SK-N-SH (cell line): ENCODE results near the gene MYO9B. TPM values are rescaled to one million over a fixed set of nuclear protein-coding genes. Genes with fewer than 3 reads are reported as not detected.

Experiments
- CTCF ChIA-PET: fragments of 300-600, 350-600 bp; formaldehyde crosslinking; extraction: SDS; loops from one replicate; lab custom pipeline; 2021; lab: Yijun Ruan, JAX
- POLR2A ChIA-PET: fragments of 350-600 bp; sonication (Branson Sonifier 250); formaldehyde crosslinking; extraction: SDS; loops from one replicate; lab custom pipeline; 2020; ENCODE audit warnings: antibody characterized with exemption, inconsistent platforms; lab: Yijun Ruan, JAX
- DNase-seq: peaks from one replicate; pipeline ENCODE4 v3.0.0; 2012
- H2AFZ ChIP-seq: fragments of 200-600 bp; sonication (generic); 2 replicates; pipeline ENCODE4 v1.8.1; 2016; ENCODE audit warnings: antibody characterized with exemption, mild to moderate bottlenecking, low read depth
- H3F3A ChIP-seq: fragments of 200-600 bp; sonication (generic); replicated peaks from 2 replicates; pipeline ENCODE3; 2016; ENCODE audit warnings: antibody characterized with exemption, mild to moderate bottlenecking; ENCODE audit not compliant: insufficient read depth
- H3K27ac ChIP-seq, 2 experiments: fragments of 200-500 bp in 1 of 2; fragments of 200-600 bp in 1 of 2; sonication (Bioruptor generic) in 1 of 2; sonication (generic), shearing (Covaris generic) in 1 of 2; 2 replicates each; pipeline versions ENCODE4 v1.5.1 to v1.6.1; 2014 to 2016; ENCODE audit warnings: low read depth in 2 of 2, inconsistent platforms in 1 of 2, low read length in 1 of 2, mild to moderate bottlenecking in 1 of 2, mixed read lengths in 1 of 2
- H3K27me3 ChIP-seq: fragments of 200-600 bp; sonication (generic), shearing (Covaris generic); 2 replicates; pipeline ENCODE4 v1.6.1; 2016; ENCODE audit warnings: mixed run types; ENCODE audit not compliant: insufficient read depth
- H3K36me3 ChIP-seq, 2 experiments: fragments of 200-500 bp in 1 of 2; fragments of 200-600 bp in 1 of 2; sonication (Bioruptor generic) in 1 of 2; sonication (generic) in 1 of 2; replicated peaks in 1 of 2; 2 replicates each; pipeline versions ENCODE3 to v1.5.1; 2014 to 2016; ENCODE audit warnings: low read length in 1 of 2, mild to moderate bottlenecking in 1 of 2; ENCODE audit not compliant: insufficient read depth in 2 of 2, control insufficient read depth in 1 of 2
- H3K4me1 ChIP-seq, 2 experiments: fragments of 200-500 bp in 1 of 2; fragments of 200-600 bp in 1 of 2; sonication (Bioruptor generic) in 1 of 2; sonication (generic), shearing (Covaris generic) in 1 of 2; 2 replicates each; pipeline versions ENCODE4 v1.5.1 to v1.6.1; 2014 to 2016; ENCODE audit warnings: low read depth in 1 of 2, low read length in 1 of 2, mixed run types in 1 of 2; ENCODE audit not compliant: insufficient read depth in 2 of 2, control insufficient read depth in 1 of 2
- H3K4me2 ChIP-seq: fragments of 200-600 bp; sonication (generic), shearing (Covaris generic); 2 replicates; pipeline ENCODE4 v1.6.1; 2017; ENCODE audit warnings: mixed run types
- H3K4me3 ChIP-seq, 2 experiments: fragments of 200-500 bp in 1 of 2; fragments of 200-600 bp in 1 of 2; sonication (Bioruptor generic) in 1 of 2; sonication (generic), shearing (Covaris generic) in 1 of 2; 2 replicates each; pipeline versions ENCODE4 v1.5.1 to v1.8.1; 2014 to 2016; ENCODE audit warnings: low read depth in 2 of 2, inconsistent platforms in 1 of 2, low read length in 1 of 2, mild to moderate bottlenecking in 1 of 2, mixed read lengths in 1 of 2, moderate library complexity in 1 of 2
- H3K79me2 ChIP-seq: fragments of 200-600 bp; sonication (generic); 2 replicates; pipeline ENCODE4 v1.8.1; 2017; ENCODE audit warnings: mild to moderate bottlenecking; ENCODE audit not compliant: insufficient read depth
- H3K9ac ChIP-seq: fragments of 200-600 bp; sonication (generic); 2 replicates; pipeline ENCODE4 v1.6.1; 2017; ENCODE audit warnings: mixed run types
- H3K9me2 ChIP-seq: fragments of 200-600 bp; sonication (generic); 2 replicates; pipeline ENCODE4 v1.6.1; 2017; ENCODE audit warnings: mixed run types
- H3K9me3 ChIP-seq: fragments of 200-600 bp; sonication (generic); 2 replicates; pipeline ENCODE4 v1.6.1; 2017; ENCODE audit warnings: mixed run types, mild to moderate bottlenecking, moderate library complexity
- H4K20me1 ChIP-seq: fragments of 200-600 bp; sonication (generic); 2 replicates; pipeline ENCODE4 v1.6.1; 2017; ENCODE audit warnings: mild to moderate bottlenecking, mixed run types; ENCODE audit not compliant: insufficient read depth
- CHD2 ChIP-seq: fragments of 150-350 bp; IDR thresholded peaks from 2 replicates; pipeline ENCODE4 v1.6.1; 2018; ENCODE audit warnings: low read length; ENCODE audit not compliant: partially characterized antibody
- ELF1 ChIP-seq: IDR thresholded peaks from 2 replicates; pipeline ENCODE4 v1.4.0; 2012
- EZH2phosphoT487 ChIP-seq: fragments of 200-600 bp; sonication (generic); IDR thresholded peaks from 2 replicates; pipeline ENCODE4 v1.6.1; 2017; ENCODE audit warnings: low read depth, mixed run types, mild to moderate bottlenecking, antibody characterized with exemption, moderate library complexity, borderline replicate concordance
- FOXJ3 ChIP-seq: sonication (generic); formaldehyde crosslinking; IDR thresholded peaks from 2 replicates; pipeline ENCODE4 v1.5.1; 2020; ENCODE audit warnings: mild to moderate bottlenecking, missing genetic modification reagents
- GABPA ChIP-seq: IDR thresholded peaks from 2 replicates; pipeline ENCODE4 v1.4.0; 2012; ENCODE audit warnings: low read depth, mild to moderate bottlenecking
- JUND ChIP-seq: IDR thresholded peaks from 2 replicates; pipeline ENCODE4 v1.4.0; 2012
- MEF2A ChIP-seq: IDR thresholded peaks from 2 replicates; pipeline ENCODE4 v1.4.0; 2012; ENCODE audit warnings: low read depth, borderline replicate concordance
- MXI1 ChIP-seq: IDR thresholded peaks from 2 replicates; pipeline ENCODE4 v1.6.1; 2012; ENCODE audit warnings: mild to moderate bottlenecking, low read depth, low read length, improper control_type of control experiment
- NRF1 ChIP-seq: IDR thresholded peaks from 2 replicates; pipeline ENCODE4 v1.6.1; 2012; ENCODE audit warnings: low read depth, mild to moderate bottlenecking, low read length
- POLR2AphosphoS5 ChIP-seq: IDR thresholded peaks from 2 replicates; pipeline ENCODE4 v1.6.1; 2012; ENCODE audit warnings: low read depth, low read length
- RXRA ChIP-seq: IDR thresholded peaks from 2 replicates; pipeline ENCODE4 v1.4.0; 2012; ENCODE audit warnings: low read depth, mild to moderate bottlenecking, borderline replicate concordance
- SIN3A ChIP-seq: IDR thresholded peaks from 2 replicates; pipeline ENCODE4 v1.6.1; 2012; ENCODE audit warnings: low read depth, mild to moderate bottlenecking, low read length, moderate library complexity, borderline replicate concordance
- TEAD4 ChIP-seq: IDR thresholded peaks from 2 replicates; pipeline ENCODE4 v1.4.0; 2012; ENCODE audit warnings: mild to moderate bottlenecking, borderline replicate concordance; ENCODE audit not compliant: insufficient read depth
- WGBS: methylation state at CpG from one replicate; pipeline ENCODE4 v1.1.6; 2017; ENCODE audit warnings: low lambda C conversion rate; 5-methylcytosine and 5-hydroxymethylcytosine counted together
- polyA plus RNA-seq, 3 experiments: library from polyadenylated mRNA; depleted of rRNA; stranded (reverse); fragments of >200 nt; gene quantifications; 2 replicates each; pipeline ENCODE4 v1.2.3, GENCODE V29; 2012
- TF ChIP-seq, protein P1 (sequence below): IDR thresholded peaks from 2 replicates; pipeline ENCODE4 v1.6.1; 2012; ENCODE audit warnings: mild to moderate bottlenecking, low read depth, low read length, moderate library complexity
- TF ChIP-seq, protein P2 (sequence below): fragments of 150-350 bp; IDR thresholded peaks from 2 replicates; pipeline ENCODE4 v1.6.1; 2016; ENCODE audit warnings: mild to moderate bottlenecking, low read depth, low read length
- TF ChIP-seq, protein P3 (sequence below): IDR thresholded peaks from 2 replicates; pipeline ENCODE4 v1.4.0; 2012; ENCODE audit warnings: low read depth
- TF ChIP-seq, protein P4 (sequence below): fragments of 150-350 bp; IDR thresholded peaks from 2 replicates; pipeline ENCODE4 v1.6.1; 2017; ENCODE audit warnings: antibody characterized with exemption, low read length, low read depth, borderline replicate concordance

The MYO9B gene
- polyA plus RNA-seq, 1 of the 3 experiments (the other 2 are of a cell fraction): 37.6 TPM

DNA sequence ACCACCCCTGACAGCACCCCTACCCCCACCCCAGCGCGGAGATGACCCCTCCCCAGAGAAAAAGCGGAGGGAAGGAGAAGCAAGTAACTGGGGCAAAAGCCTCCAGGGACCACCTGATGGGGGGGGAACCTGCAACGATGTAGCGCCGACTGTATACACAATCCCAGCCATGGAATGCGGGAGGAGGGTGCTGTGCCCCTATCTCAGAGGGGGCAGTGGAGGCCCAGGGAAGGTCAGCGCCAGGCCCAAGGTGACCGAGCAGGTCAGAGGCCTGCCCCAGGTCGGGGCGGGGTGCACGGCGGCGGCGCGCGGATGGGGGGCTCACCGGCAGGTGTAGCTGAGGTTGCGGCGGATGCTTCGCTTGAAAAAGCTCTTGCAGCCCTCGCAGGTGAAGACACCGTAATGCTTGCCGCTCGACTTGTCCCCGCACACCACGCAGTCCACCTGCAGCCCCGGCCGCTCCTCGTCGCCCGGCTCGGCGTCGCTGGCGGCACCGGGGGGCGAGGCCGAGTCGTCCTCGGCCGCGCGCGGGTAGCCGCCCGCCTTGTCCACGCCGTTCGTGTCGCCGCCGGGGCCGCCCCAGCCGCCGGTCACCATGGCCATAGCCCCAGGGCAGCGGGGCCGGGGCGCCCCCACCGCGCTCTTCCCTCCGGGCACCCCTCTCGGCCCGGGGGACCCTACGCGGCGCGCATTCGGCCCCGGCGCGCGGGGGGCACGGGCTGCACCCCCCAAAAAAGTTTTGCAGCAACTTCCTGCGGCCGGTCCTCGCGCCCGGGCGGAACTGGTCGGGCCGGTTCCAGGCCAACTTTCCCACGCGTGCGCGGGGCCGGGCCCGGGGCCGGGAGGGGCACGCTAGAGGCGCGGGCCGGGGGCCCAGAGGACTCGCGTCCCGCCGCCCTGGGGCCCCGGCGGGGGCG lies 169.3 kb downstream of the MYO9B start:
- peaks cover 6 to 27% of the 10 kb centered on the region in 2 experiments; a peak in 2 of 4 replicates for H3K4me1 ChIP-seq
- CTCF ChIA-PET: interaction anchor here (1.1 to 3.1 kb wide), 3 partner anchors 9 to 38 kb away, joined by 3 to 13 read pairs (median 4); no protein-coding TSS in a partner anchor
- DNase-seq: peak; percentile 55
- peaks cover 16% of the 10 kb centered on the region; the same call in 1 of the 2 replicates for H4K20me1 ChIP-seq
- H3K9ac ChIP-seq: peak overlapping the region; percentile 67
- no peaks in the 10 kb centered on the region for H3K9me3 ChIP-seq
- peaks cover 11% of the 10 kb centered on the region for H3F3A ChIP-seq
- H2AFZ ChIP-seq: peak overlapping the region; percentile 46; the same call in 1 of the 2 replicates
- H3K4me2 ChIP-seq: peak overlapping the region; percentile 99
- H3K27me3 ChIP-seq: no peaks in the 10 kb centered on the region
- peak overlapping the region; percentile 34 to 81; a peak in 3 of 4 replicates for H3K27ac ChIP-seq
- H3K4me3 ChIP-seq: peak overlapping the region; percentile 92 to 97
- H3K36me3 ChIP-seq: peaks cover 3 to 7% of the 10 kb centered on the region in 2 experiments
- peaks cover 54% of the 10 kb centered on the region for H3K79me2 ChIP-seq
- POLR2A ChIA-PET: interaction anchor here (1.4 to 3.7 kb wide), 4 partner anchors 10 to 36 kb away, joined by 3 to 15 read pairs (median 8); partner anchors contain the start of genes ANKLE1, BABAM1 and USE1
- 1% methylated on average over 14 of the region's 100 CpGs for WGBS
- no peaks in the 10 kb centered on the region for H3K9me2 ChIP-seq
- no peak for TF ChIP-seq GABPA
- TF ChIP-seq EZH2phosphoT487: no peak
- TF ChIP-seq, protein P1, sequence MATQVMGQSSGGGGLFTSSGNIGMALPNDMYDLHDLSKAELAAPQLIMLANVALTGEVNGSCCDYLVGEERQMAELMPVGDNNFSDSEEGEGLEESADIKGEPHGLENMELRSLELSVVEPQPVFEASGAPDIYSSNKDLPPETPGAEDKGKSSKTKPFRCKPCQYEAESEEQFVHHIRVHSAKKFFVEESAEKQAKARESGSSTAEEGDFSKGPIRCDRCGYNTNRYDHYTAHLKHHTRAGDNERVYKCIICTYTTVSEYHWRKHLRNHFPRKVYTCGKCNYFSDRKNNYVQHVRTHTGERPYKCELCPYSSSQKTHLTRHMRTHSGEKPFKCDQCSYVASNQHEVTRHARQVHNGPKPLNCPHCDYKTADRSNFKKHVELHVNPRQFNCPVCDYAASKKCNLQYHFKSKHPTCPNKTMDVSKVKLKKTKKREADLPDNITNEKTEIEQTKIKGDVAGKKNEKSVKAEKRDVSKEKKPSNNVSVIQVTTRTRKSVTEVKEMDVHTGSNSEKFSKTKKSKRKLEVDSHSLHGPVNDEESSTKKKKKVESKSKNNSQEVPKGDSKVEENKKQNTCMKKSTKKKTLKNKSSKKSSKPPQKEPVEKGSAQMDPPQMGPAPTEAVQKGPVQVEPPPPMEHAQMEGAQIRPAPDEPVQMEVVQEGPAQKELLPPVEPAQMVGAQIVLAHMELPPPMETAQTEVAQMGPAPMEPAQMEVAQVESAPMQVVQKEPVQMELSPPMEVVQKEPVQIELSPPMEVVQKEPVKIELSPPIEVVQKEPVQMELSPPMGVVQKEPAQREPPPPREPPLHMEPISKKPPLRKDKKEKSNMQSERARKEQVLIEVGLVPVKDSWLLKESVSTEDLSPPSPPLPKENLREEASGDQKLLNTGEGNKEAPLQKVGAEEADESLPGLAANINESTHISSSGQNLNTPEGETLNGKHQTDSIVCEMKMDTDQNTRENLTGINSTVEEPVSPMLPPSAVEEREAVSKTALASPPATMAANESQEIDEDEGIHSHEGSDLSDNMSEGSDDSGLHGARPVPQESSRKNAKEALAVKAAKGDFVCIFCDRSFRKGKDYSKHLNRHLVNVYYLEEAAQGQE: 0 out of 2 replicates have a peak, but pooled peaks have one; percentile 4
- 0 out of 2 replicates have a peak, but pooled peaks have one; percentile 34 for TF ChIP-seq NRF1
- TF ChIP-seq, protein P2, sequence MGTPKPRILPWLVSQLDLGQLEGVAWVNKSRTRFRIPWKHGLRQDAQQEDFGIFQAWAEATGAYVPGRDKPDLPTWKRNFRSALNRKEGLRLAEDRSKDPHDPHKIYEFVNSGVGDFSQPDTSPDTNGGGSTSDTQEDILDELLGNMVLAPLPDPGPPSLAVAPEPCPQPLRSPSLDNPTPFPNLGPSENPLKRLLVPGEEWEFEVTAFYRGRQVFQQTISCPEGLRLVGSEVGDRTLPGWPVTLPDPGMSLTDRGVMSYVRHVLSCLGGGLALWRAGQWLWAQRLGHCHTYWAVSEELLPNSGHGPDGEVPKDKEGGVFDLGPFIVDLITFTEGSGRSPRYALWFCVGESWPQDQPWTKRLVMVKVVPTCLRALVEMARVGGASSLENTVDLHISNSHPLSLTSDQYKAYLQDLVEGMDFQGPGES: no peak
- no peak for TF ChIP-seq JUND

DNA sequence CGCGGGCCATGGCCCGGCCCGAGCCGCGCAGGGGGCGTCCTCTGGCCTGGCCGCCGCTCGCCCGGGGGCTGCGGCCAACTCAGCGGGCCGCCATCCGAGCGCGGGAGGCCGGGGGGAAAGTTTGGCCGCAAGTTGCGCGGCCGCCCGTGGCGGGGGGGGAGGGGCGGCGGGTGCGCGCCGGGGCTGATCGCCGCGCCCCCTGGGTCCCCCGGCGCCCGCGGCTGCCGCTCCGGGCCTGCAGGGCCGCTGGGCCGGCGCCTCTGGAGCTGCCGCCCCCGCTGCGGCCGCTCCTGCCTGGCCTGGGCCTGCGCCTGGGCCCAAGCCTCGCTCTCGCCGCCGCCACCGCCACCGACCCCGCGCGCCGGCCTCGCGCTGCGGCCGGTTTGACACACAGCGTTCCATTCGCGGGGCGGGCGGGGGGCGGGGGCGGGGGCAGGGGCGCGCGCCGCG lies 170.0 kb downstream of the MYO9B start, which contains the start of gene NR2F6:
Gene NR2F6 (minus strand): TSS at position 385 of the 450 bp plus-strand sequence. CDS start 699 bp downstream, outside the sequence.
- ChIA-PET CTCF (no interaction called here), POLR2A (interaction anchor here (0.6 kb wide), 1 partner anchor 16 kb away, joined by 5 read pairs; no protein-coding TSS in a partner anchor)
- H3K9me3 ChIP-seq: no peaks in the 10 kb centered on the region
- DNase-seq: no peak
- H3K4me2 ChIP-seq: peak within 1 kb of the TSS; percentile 99
- peak within 1 kb of the TSS; percentile 83 for H2AFZ ChIP-seq
- H4K20me1 ChIP-seq: peaks cover 16% of the 10 kb centered on the region; the same call in 1 of the 2 replicates
- TF ChIP-seq, protein P3, sequence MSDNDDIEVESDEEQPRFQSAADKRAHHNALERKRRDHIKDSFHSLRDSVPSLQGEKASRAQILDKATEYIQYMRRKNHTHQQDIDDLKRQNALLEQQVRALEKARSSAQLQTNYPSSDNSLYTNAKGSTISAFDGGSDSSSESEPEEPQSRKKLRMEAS: no peak
- TF ChIP-seq MEF2A (no peak), RXRA (no peak), POLR2AphosphoS5 (0 out of 2 replicates have a peak, but pooled peaks have one; percentile 11), ELF1 (no peak), MXI1 (peak; percentile 39), TEAD4 (no peak), CHD2 (no peak), FOXJ3 (CRISPR knock-in tag) (no peak), GABPA (no peak), SIN3A (no peak)
- TF ChIP-seq, protein P4, sequence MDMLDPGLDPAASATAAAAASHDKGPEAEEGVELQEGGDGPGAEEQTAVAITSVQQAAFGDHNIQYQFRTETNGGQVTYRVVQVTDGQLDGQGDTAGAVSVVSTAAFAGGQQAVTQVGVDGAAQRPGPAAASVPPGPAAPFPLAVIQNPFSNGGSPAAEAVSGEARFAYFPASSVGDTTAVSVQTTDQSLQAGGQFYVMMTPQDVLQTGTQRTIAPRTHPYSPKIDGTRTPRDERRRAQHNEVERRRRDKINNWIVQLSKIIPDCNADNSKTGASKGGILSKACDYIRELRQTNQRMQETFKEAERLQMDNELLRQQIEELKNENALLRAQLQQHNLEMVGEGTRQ: no peak
- TF ChIP-seq, all 33 proteins: peak for 2
- H3K4me3 ChIP-seq: peak within 1 kb of the TSS; percentile 92 to 97
- peak within 1 kb of the TSS; percentile 67 for H3K9ac ChIP-seq
- H3K27ac ChIP-seq: peak within 1 kb of the TSS; percentile 22 to 81; a peak in 3 of 4 replicates
- H3K9me2 ChIP-seq: no peaks in the 10 kb centered on the region
- peaks cover 47% of the 10 kb centered on the region for H3K79me2 ChIP-seq
- peaks cover 4% of the 10 kb centered on the region for H3F3A ChIP-seq
- H3K4me1 ChIP-seq: peaks cover 6 to 25% of the 10 kb centered on the region in 2 experiments; a peak in 2 of 4 replicates
- peaks cover 1 to 3% of the 10 kb centered on the region in 2 experiments for H3K36me3 ChIP-seq
- under 1% methylated on average over 20 of the region's 72 CpGs for WGBS
- H3K27me3 ChIP-seq: no peaks in the 10 kb centered on the region
